GM12878 (cell line): ENCODE measurements around the gene SSX2IP. TPM values are rescaled to one million over a fixed set of nuclear protein-coding genes. Genes with fewer than 3 reads are reported as not detected.

Experiments
- ATAC-seq: fragments of 200-7000 bp; cut with Tn5 transposase; 3 replicates; pipeline ENCODE4 v1.9.1; 2020; ENCODE audit warnings: mild to moderate bottlenecking, moderate library complexity
- BruUV-seq: library from RNA; stranded (reverse); fragments of 400-500 nt; replicated peaks from 2 replicates; lab custom pipeline; 2021; lab: Mats Ljungman, UMichigan
- CTCF ChIA-PET: fragments of 300-600 bp; sonication (Branson Sonifier 250); formaldehyde crosslinking; extraction: SDS; loops from one replicate; lab custom pipeline; 2021; ENCODE audit warnings: inconsistent platforms; lab: Yijun Ruan, JAX
- POLR2A ChIA-PET: fragments of 350-600 bp; formaldehyde crosslinking; extraction: SDS; loops from one replicate; lab custom pipeline; 2021; ENCODE audit warnings: inconsistent platforms; lab: Charles Lee
- RAD21 ChIA-PET: fragments of 300-600 bp; sonication (Branson Sonifier 250); formaldehyde crosslinking; loops from one replicate; lab custom pipeline; 2023; ENCODE audit warnings: antibody characterized with exemption; ENCODE audit not compliant: unreplicated experiment; lab: Charles Lee
- SMC1A ChIA-PET: fragments of 300-600 bp; sonication (Branson Sonifier 250); formaldehyde crosslinking; loops from one replicate; lab custom pipeline; 2023; ENCODE audit not compliant: unreplicated experiment, uncharacterized antibody; lab: Charles Lee
- DNase-seq: peaks from one replicate; pipeline ENCODE4 v3.0.0-alpha.2; 2011; ENCODE audit warnings: low read depth, low spot score
- FAIRE-seq: peaks from 3 replicates; lab custom pipeline; 2011; peaks lifted over from hg19 to GRCh38; lab: Jason Lieb, UNC
- H2AFZ ChIP-seq: 2 replicates; pipeline ENCODE4 v1.6.0; 2011; ENCODE audit warnings: low read depth, low read length, control low read depth; ENCODE audit not compliant: control insufficient read depth
- H3K27ac ChIP-seq: 2 replicates; pipeline ENCODE4 v1.5.1; 2011; ENCODE audit warnings: control low read depth; ENCODE audit not compliant: control insufficient read depth, insufficient read depth
- H3K27me3 ChIP-seq, 2 experiments: replicated peaks in 1 of 2; 2 replicates each; pipeline versions ENCODE4 v1.6.0 to v1.6.1; 2011; ENCODE audit warnings: low read length in 1 of 2; ENCODE audit not compliant: control insufficient read depth in 2 of 2, insufficient read depth in 2 of 2
- H3K36me3 ChIP-seq, 2 experiments: 2 replicates each; pipeline ENCODE4 v1.5.1; 2011; ENCODE audit warnings: low read length in 1 of 2; ENCODE audit not compliant: control insufficient read depth in 2 of 2, insufficient read depth in 2 of 2
- H3K4me1 ChIP-seq: 2 replicates; pipeline ENCODE4 v1.6.1; 2011; ENCODE audit warnings: mild to moderate bottlenecking, low read length, moderate library complexity, mixed read lengths; ENCODE audit not compliant: control insufficient read depth, insufficient read depth
- H3K4me2 ChIP-seq: 2 replicates; pipeline ENCODE4 v1.6.0; 2011; ENCODE audit warnings: control low read depth; ENCODE audit not compliant: control insufficient read depth, insufficient read depth
- H3K4me3 ChIP-seq: fragments of 200-600 bp; sonication (generic); 2 replicates; pipeline ENCODE4 v1.5.1; 2016
- H3K79me2 ChIP-seq: 2 replicates; pipeline ENCODE4 v1.6.0; 2011; ENCODE audit warnings: low read length; ENCODE audit not compliant: control insufficient read depth, insufficient read depth
- H3K9ac ChIP-seq: 2 replicates; pipeline ENCODE4 v1.8.0; 2011; ENCODE audit warnings: low read length, control low read depth, mixed read lengths; ENCODE audit not compliant: control insufficient read depth, insufficient read depth
- H3K9me3 ChIP-seq: replicated peaks from 3 replicates; pipeline ENCODE4 v1.5.1; 2011; ENCODE audit warnings: mild to moderate bottlenecking, low read length; ENCODE audit not compliant: control insufficient read depth, insufficient read depth
- H4K20me1 ChIP-seq: 2 replicates; pipeline ENCODE4 v1.6.0; 2011; ENCODE audit not compliant: control insufficient read depth, insufficient read depth
- ASH2L ChIP-seq: fragments of 300-600, 200-600 bp; sonication (generic); IDR thresholded peaks from 2 replicates; pipeline ENCODE4 v1.6.1; 2017; ENCODE audit warnings: low read depth, mild to moderate bottlenecking, borderline replicate concordance
- CHD1 ChIP-seq: IDR thresholded peaks from 2 replicates; pipeline ENCODE4 v1.6.1; 2012; ENCODE audit warnings: low read depth, low read length, improper control_type of control experiment
- CHD4 ChIP-seq: fragments of 200-600 bp; sonication (generic); IDR thresholded peaks from 2 replicates; pipeline ENCODE4 v1.6.1; 2016; ENCODE audit warnings: mild to moderate bottlenecking
- DPF2 ChIP-seq: fragments of 450-650 bp; IDR thresholded peaks from 2 replicates; pipeline ENCODE4 v1.6.1; 2017; ENCODE audit warnings: mild to moderate bottlenecking
- FOXM1 ChIP-seq: IDR thresholded peaks from 2 replicates; pipeline ENCODE4 v1.6.1; 2012; ENCODE audit warnings: low read depth, mild to moderate bottlenecking, inconsistent platforms, low read length, moderate library complexity
- HCFC1 ChIP-seq: fragments of 150-350 bp; IDR thresholded peaks from 2 replicates; pipeline ENCODE4 v1.6.1; 2014; ENCODE audit warnings: low read length
- JUNB ChIP-seq: IDR thresholded peaks from 2 replicates; pipeline ENCODE4 v1.6.1; 2016; ENCODE audit warnings: antibody characterized with exemption, mild to moderate bottlenecking
- MTA2 ChIP-seq: fragments of 450-650 bp; IDR thresholded peaks from 2 replicates; pipeline ENCODE4 v1.6.1; 2016; ENCODE audit warnings: low read depth, mild to moderate bottlenecking, moderate library complexity
- NKRF ChIP-seq: fragments of 450-650 bp; conservative IDR thresholded peaks from 2 replicates; pipeline ENCODE4 v1.6.1; 2017; ENCODE audit warnings: mild to moderate bottlenecking, moderate library complexity
- NR2F1 ChIP-seq: fragments of 450-650 bp; conservative IDR thresholded peaks from 2 replicates; pipeline ENCODE4 v1.6.1; 2017; ENCODE audit warnings: mild to moderate bottlenecking
- PBX3 ChIP-seq: IDR thresholded peaks from 2 replicates; pipeline ENCODE4 v1.6.1; 2011; ENCODE audit warnings: mild to moderate bottlenecking, low read depth, low read length, moderate library complexity; ENCODE audit not compliant: insufficient replicate concordance
- RUNX3 ChIP-seq: IDR thresholded peaks from 2 replicates; pipeline ENCODE4 v1.6.1; 2012; ENCODE audit warnings: low read length, inconsistent platforms
- SMAD5 ChIP-seq: IDR thresholded peaks from 2 replicates; pipeline ENCODE4 v1.6.1; 2016; ENCODE audit warnings: antibody characterized with exemption, low read depth
- TBL1XR1 ChIP-seq: IDR thresholded peaks from 2 replicates; pipeline ENCODE4 v1.6.1; 2012; ENCODE audit warnings: low read depth, low read length, improper control_type of control experiment
- TCF12 ChIP-seq: IDR thresholded peaks from 2 replicates; pipeline ENCODE4 v1.6.1; 2011; ENCODE audit warnings: low read depth, mild to moderate bottlenecking, low read length
- WGBS: methylation state at CpG from one replicate; pipeline ENCODE4 v1.1.6; 2016; ENCODE audit warnings: low lambda C conversion rate; ENCODE audit not compliant: insufficient replicate concordance, insufficient coverage; ENCODE audit errors: missing lambda C conversion rate; 5-methylcytosine and 5-hydroxymethylcytosine counted together
- in situ Hi-C: fragments of 300-500 bp; cut with MboI; formaldehyde crosslinking; loops from 9 replicates; pipeline ENCODE4 v1.14.3; 2018; ENCODE audit warnings: mixed read lengths
- intact Hi-C: fragments of 100-400 bp; cut with micrococcal nuclease; formaldehyde crosslinking; loops from one replicate; pipeline ENCODE4 v1.14.2; 2022; ENCODE audit not compliant: unreplicated experiment
- polyA plus RNA-seq, 11 experiments: library from polyadenylated mRNA; depleted of rRNA in 4 of 11; unstranded in 6 of 11; stranded (reverse) in 5 of 11; fragments of >200 nt; fragmentation: Nextera tagmentation in 4 of 11; fragmentation: Illumina TruSeq in 1 of 11; extraction: Ambion mirVana in 4 of 11; extraction: Trizol in 1 of 11; gene quantifications; 1 replicate in 1 of 11; 2 replicates in 10 of 11; pipeline versions ENCODE4 v1.2.1 to v1.2.3, GENCODE V29; 2011 to 2016; ENCODE audit warnings: inconsistent platforms in 2 of 11, missing spikeins in 2 of 11, low read depth in 1 of 11
- total RNA-seq, 4 experiments: library from RNA; depleted of rRNA in 3 of 4; stranded (reverse); fragments of >200 nt in 3 of 4; fragmentation: Illumina TruSeq in 1 of 4; extraction: Trizol in 1 of 4; gene quantifications; 2 replicates each; pipeline versions ENCODE4 v1.2.1 to v1.2.3, GENCODE V29; 2013 to 2021

SSX2IP gene
- total and polyA plus RNA-seq, 10 of the 15 experiments (the other 5 are each of a cell fraction or from before 2014, with no cell fraction given) = 3.3 to 14.0 (median 10.4) TPM

GRCh38 chr1:84677415-84678099 is 12.7 kb downstream of the SSX2IP start:
- POLR2A ChIA-PET = interaction anchor here (0.8 to 1.4 kb wide), 2 partner anchors 11 to 82 kb away, joined by 3 read pairs; no protein-coding TSS in a partner anchor
- no peaks in the 10 kb centered on the region for H3K36me3 ChIP-seq
- no peak overlapping the region for H3K27ac ChIP-seq
- H3K4me2 ChIP-seq = no peak overlapping the region
- no peaks in the 10 kb centered on the region for H4K20me1 ChIP-seq
- intact Hi-C loops (no loop called here), in situ Hi-C loops (no loop called here)
- FAIRE-seq (no peak), ATAC-seq (no peak)
- no peak overlapping the region for H3K9ac ChIP-seq
- H3K79me2 ChIP-seq = no peaks in the 10 kb centered on the region
- SMC1A ChIA-PET = interaction anchor here (0.6 to 1.5 kb wide), 6 partner anchors 11 to 854 kb away, joined by 3 to 4 read pairs (median 3); no protein-coding TSS in a partner anchor
- no peak for TF ChIP-seq TCF12
- TF ChIP-seq ASH2L = no peak
- no peak for TF ChIP-seq DPF2
- TF ChIP-seq JUNB = no peak
- TF ChIP-seq, all 136 proteins: peak for 0
- BruUV-seq = no TSS peak
- DNase-seq = no peak
- H3K4me1 ChIP-seq = no peaks in the 10 kb centered on the region
- H3K27me3 ChIP-seq = no peaks in the 10 kb centered on the region
- WGBS = 78% methylated on average over 7 of the region's 7 CpGs
- ChIA-PET CTCF (interaction anchor here (0.6 to 2.1 kb wide), 8 partner anchors 9 to 171 kb away, joined by 3 to 7 read pairs (median 4); no protein-coding TSS in a partner anchor), RAD21 (interaction anchor here (1.5 to 2.2 kb wide), 2 partner anchors 9 to 11 kb away, joined by 5 to 7 read pairs; no protein-coding TSS in a partner anchor)
- H2AFZ ChIP-seq = no peak overlapping the region
- H3K9me3 ChIP-seq = no peaks in the 10 kb centered on the region
- H3K4me3 ChIP-seq = no peak overlapping the region

GRCh38 chr1:84675631-84676030 is 14.6 kb downstream of the SSX2IP start:
- intact Hi-C loops (no loop called here), in situ Hi-C loops (no loop called here)
- no peak overlapping the region for H3K4me3 ChIP-seq
- no peaks in the 10 kb centered on the region for H4K20me1 ChIP-seq
- no peak overlapping the region for H3K9ac ChIP-seq
- H3K27me3 ChIP-seq = no peaks in the 10 kb centered on the region
- no peak overlapping the region for H3K27ac ChIP-seq
- H3K9me3 ChIP-seq = no peaks in the 10 kb centered on the region
- H3K79me2 ChIP-seq = no peaks in the 10 kb centered on the region
- WGBS = 84% methylated on average over 4 of the region's 4 CpGs
- SMC1A ChIA-PET = interaction anchor here (0.9 to 3.4 kb wide), 6 partner anchors 9 to 112 kb away, joined by 3 to 18 read pairs (median 6); no protein-coding TSS in a partner anchor
- RAD21 ChIA-PET = interaction anchor here (0.9 to 2.2 kb wide), 6 partner anchors 11 to 74 kb away, joined by 3 to 9 read pairs (median 5); no protein-coding TSS in a partner anchor
- no peak for ATAC-seq
- POLR2A ChIA-PET = interaction anchor here (1.3 to 2.5 kb wide), 3 partner anchors 12 to 48 kb away, joined by 4 to 15 read pairs (median 4); no protein-coding TSS in a partner anchor
- no peak overlapping the region for H3K4me2 ChIP-seq
- CTCF ChIA-PET = interaction anchor here (1.1 to 1.6 kb wide), 4 partner anchors 13 to 97 kb away, joined by 3 to 4 read pairs (median 4); no protein-coding TSS in a partner anchor
- H2AFZ ChIP-seq = no peak overlapping the region
- DNase-seq = no peak
- no peaks in the 10 kb centered on the region for H3K4me1 ChIP-seq
- H3K36me3 ChIP-seq = no peaks in the 10 kb centered on the region
- no TSS peak for BruUV-seq
- no peak for FAIRE-seq
- TF ChIP-seq NKRF (no peak), PBX3 (no peak), SMAD5 (no peak), CHD1 (no peak), MTA2 (no peak), HCFC1 (no peak), NR2F1 (no peak), RUNX3 (no peak), FOXM1 (no peak), TBL1XR1 (no peak), CHD4 (no peak)
